Breast epithelium (tissue), 4 donors: ENCODE results near the gene CDKL1. TPM values are rescaled to one million over a fixed set of nuclear protein-coding genes. Genes with fewer than 3 reads are reported as not detected.

Source experiments
- DNase-seq, 2 donors: peaks; one replicate each; pipeline ENCODE4 v3.0.0-alpha.2; 2019; ENCODE audit warnings: low spot score in 2 of 2
- H3K27ac ChIP-seq, 2 donors: fragments of 200-600 bp; sonication (generic) in 1 of 2; one replicate each; pipeline ENCODE4 v1.5.1; 2016 to 2019; ENCODE audit warnings: mild to moderate bottlenecking in 1 of 2
- H3K27me3 ChIP-seq, 2 donors: fragments of 200-600 bp; sonication (generic) in 1 of 2; one replicate each; pipeline versions ENCODE4 v1.5.1 to v1.6.0; 2017 to 2019; ENCODE audit warnings: control low read depth in 1 of 2, mild to moderate bottlenecking in 1 of 2
- H3K36me3 ChIP-seq: fragments of 200-600 bp; one replicate; pipeline ENCODE4 v1.5.1; 2019
- H3K4me1 ChIP-seq, 2 donors: fragments of 200-600 bp; sonication (generic); one replicate each; pipeline ENCODE4 v1.5.1; 2016 to 2019; ENCODE audit warnings: control low read depth in 1 of 2
- H3K4me3 ChIP-seq, 3 donors: fragments of 200-600 bp; sonication (generic); 1 replicate in 2 of 3; 2 replicates in 1 of 3; pipeline ENCODE4 v1.5.1; 2016 to 2019; ENCODE audit warnings: mild to moderate bottlenecking in 3 of 3, moderate library complexity in 2 of 3
- H3K9me3 ChIP-seq, 2 donors: fragments of 200-600 bp; sonication (generic) in 1 of 2; one replicate each; pipeline ENCODE4 v1.5.1; 2016 to 2019; ENCODE audit warnings: control low read depth in 1 of 2
- POLR2A ChIP-seq: fragments of 450-650 bp; IDR thresholded peaks from one replicate; pipeline ENCODE4 v1.6.1; 2016; ENCODE audit warnings: antibody characterized with exemption, mild to moderate bottlenecking, moderate library complexity
- POLR2AphosphoS5 ChIP-seq, 3 donors: sonication (generic); formaldehyde crosslinking; IDR thresholded peaks; one replicate each; pipeline ENCODE4 v1.6.1; 2017; ENCODE audit warnings: antibody characterized with exemption in 3 of 3
- intact Hi-C: fragments of 100-400 bp; cut with DNase I; formaldehyde crosslinking; loops from one replicate; pipeline ENCODE4 v1.15.1; 2023; ENCODE audit warnings: low total_unique reads
- total RNA-seq, 3 donors: library from RNA; depleted of rRNA; stranded (reverse); fragments of >200 nt; gene quantifications; one replicate each; pipeline ENCODE4 v1.1.0, GENCODE V29; 2016
- TF ChIP-seq, protein P1 (sequence below), 3 donors: fragments of 450-650 bp; IDR thresholded peaks; one replicate each; pipeline ENCODE4 v1.5.1; 2016 to 2017; ENCODE audit warnings: antibody characterized with exemption in 3 of 3, mild to moderate bottlenecking in 3 of 3, moderate library complexity in 3 of 3

CDKL1 gene
- total RNA-seq, 3 donors from 2014 or later: 9.2 to 23.4 (median 10.5) TPM

DNA sequence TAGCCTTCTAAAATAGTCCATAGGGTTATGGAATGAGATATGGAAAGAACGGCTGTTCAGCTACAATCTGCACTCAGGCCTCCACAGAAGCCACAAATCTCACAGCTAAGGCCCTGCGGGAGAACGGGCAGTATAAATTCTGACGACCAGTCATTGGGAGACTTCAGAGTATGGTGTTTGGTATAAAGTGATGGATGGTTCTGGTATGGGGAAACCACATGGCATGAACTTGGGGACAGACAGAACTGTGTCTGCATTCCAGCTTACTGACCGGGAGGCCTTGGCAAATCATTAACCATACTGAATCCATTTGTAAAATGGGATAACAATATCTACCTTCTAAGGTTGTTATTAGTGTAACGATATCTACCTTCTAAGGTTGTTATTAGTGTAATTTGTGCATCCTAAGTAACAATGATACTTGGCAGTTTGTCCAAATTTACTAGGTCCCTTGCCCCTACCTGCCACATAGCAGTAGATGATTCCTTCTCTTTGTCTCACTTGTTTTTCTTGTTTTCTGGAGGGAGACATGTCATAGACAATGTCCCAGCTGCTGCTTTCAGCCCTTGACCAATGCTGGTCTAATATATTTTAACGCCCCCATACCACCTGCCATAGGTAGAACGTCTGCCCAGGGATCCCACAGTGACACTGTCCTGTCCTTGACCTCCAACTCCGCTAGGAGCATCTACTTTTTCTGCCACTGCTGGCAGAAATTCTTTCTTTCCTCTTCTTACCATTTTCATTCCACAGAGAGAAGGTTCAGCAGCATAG, 6.8 kb downstream of the CDKL1 start:
- no peak for DNase-seq
- Histone ChIP-seq H3K27ac (no peak overlapping the region), H3K27me3 (no peaks in the 10 kb centered on the region), H3K4me1 (no peaks in the 10 kb centered on the region), H3K4me3 (no peak overlapping the region), H3K36me3 (no peaks in the 10 kb centered on the region), H3K9me3 (no peaks in the 10 kb centered on the region)
- intact Hi-C loops: no loop called here
- TF ChIP-seq POLR2AphosphoS5 (IDR thresholded peaks at IDR 0.05): no peak

DNA sequence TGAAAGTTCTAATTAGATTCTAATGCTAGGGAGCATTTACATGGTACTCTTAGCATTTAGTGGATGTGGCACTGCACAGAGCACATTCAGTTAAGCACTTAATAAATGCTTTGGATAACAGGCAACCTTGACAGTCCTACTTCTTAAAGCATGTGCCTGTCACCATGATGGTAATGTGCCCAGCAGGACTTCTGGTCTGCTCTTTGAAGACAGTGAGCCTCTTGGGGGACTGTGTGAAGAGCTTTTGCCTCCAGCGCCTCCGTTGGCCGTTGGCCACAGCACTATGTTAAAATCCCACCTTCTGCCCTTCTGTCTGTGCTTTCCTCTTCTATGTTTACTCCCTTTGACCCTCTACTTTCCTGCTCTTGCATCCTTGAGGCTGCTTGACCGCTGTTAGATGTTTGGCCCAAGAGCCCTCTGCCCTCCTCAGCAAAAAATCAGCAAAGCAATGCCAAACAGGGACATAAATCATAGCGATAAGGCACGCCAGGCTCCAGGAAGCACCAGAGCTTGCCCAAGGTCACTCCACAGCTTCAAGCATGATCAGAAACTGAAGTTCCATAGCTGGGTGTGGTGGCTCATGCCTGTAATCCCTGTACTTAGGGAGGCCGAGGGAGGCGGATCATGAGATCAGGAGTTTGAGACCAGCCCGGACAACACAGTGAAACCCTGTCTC, 8.3 kb downstream of the CDKL1 start:
- TF ChIP-seq POLR2AphosphoS5 (IDR thresholded peaks at IDR 0.05) (no peak), POLR2A (no peak)
- TF ChIP-seq, protein P1, sequence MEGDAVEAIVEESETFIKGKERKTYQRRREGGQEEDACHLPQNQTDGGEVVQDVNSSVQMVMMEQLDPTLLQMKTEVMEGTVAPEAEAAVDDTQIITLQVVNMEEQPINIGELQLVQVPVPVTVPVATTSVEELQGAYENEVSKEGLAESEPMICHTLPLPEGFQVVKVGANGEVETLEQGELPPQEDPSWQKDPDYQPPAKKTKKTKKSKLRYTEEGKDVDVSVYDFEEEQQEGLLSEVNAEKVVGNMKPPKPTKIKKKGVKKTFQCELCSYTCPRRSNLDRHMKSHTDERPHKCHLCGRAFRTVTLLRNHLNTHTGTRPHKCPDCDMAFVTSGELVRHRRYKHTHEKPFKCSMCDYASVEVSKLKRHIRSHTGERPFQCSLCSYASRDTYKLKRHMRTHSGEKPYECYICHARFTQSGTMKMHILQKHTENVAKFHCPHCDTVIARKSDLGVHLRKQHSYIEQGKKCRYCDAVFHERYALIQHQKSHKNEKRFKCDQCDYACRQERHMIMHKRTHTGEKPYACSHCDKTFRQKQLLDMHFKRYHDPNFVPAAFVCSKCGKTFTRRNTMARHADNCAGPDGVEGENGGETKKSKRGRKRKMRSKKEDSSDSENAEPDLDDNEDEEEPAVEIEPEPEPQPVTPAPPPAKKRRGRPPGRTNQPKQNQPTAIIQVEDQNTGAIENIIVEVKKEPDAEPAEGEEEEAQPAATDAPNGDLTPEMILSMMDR (IDR thresholded peaks at IDR 0.05): no peak
- Histone ChIP-seq H3K27me3 (no peaks in the 10 kb centered on the region), H3K4me3 (no peak overlapping the region), H3K36me3 (no peaks in the 10 kb centered on the region), H3K4me1 (no peaks in the 10 kb centered on the region), H3K27ac (no peak overlapping the region), H3K9me3 (no peaks in the 10 kb centered on the region)
- intact Hi-C loops: no loop called here
- no peak for DNase-seq

DNA sequence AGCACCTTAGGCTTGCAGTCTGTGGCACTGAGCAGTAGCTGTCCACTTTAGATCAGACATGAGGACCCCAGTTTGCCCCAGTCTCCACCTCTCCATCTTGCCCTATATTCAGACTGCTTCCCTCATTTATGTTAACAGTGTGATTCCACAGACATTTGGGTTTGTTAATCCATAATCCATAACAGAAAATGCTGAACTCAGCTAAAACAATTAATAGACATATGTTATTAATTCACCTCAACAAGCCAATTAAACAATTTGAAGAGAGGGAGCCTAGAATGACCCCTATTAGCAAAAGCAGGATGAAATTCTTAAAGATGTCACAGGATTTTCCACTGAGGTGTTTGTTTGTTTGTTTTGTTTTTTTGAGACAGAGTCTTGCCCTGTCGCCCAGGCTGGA, 9.1 kb downstream of the CDKL1 start:
- Histone ChIP-seq H3K27me3 (no peaks in the 10 kb centered on the region), H3K27ac (no peak overlapping the region), H3K4me3 (no peak overlapping the region), H3K4me1 (no peaks in the 10 kb centered on the region), H3K36me3 (no peaks in the 10 kb centered on the region), H3K9me3 (no peaks in the 10 kb centered on the region)
- DNase-seq: no peak
- TF ChIP-seq, protein P1 (IDR thresholded peaks at IDR 0.05): no peak
- no peak for TF ChIP-seq POLR2AphosphoS5 (IDR thresholded peaks at IDR 0.05)
- no peak for TF ChIP-seq POLR2A
- intact Hi-C loops: no loop called here

DNA sequence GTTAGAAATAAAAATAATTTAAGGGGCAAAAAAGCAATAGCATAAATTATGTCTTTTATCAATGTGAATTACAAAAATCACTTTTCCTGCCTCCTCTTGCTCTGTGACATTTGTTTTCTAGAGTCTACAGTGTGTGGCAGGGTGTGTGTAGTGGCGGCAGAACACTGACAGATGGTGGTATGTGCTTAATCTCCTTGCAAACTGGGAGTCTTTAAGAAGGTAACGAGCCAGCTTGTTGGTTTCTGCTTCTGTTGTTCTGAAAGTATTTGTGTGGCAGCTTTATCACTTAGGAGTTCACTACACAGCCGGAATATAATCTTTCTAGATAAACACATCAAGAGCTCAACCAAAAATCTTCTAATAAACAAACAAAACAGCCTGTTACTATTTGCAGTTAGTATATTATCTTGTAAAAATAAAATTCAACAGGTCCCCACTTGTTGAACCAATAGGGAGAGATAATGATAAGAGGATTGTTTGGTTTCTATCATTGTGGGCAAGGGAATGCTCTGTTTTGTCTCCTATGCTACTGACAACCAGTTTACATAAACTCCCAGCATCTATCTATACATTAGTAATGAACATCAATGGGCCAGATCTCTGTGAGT, 13.0 kb downstream of the CDKL1 start:
- Histone ChIP-seq H3K36me3 (no peaks in the 10 kb centered on the region), H3K9me3 (no peaks in the 10 kb centered on the region), H3K27me3 (no peaks in the 10 kb centered on the region), H3K4me3 (no peak overlapping the region), H3K4me1 (no peaks in the 10 kb centered on the region), H3K27ac (no peak overlapping the region)
- intact Hi-C loops: no loop called here
- TF ChIP-seq, protein P1 (IDR thresholded peaks at IDR 0.05): no peak
- no peak for TF ChIP-seq POLR2A
- TF ChIP-seq POLR2AphosphoS5 (IDR thresholded peaks at IDR 0.05): no peak
- no peak for DNase-seq

DNA sequence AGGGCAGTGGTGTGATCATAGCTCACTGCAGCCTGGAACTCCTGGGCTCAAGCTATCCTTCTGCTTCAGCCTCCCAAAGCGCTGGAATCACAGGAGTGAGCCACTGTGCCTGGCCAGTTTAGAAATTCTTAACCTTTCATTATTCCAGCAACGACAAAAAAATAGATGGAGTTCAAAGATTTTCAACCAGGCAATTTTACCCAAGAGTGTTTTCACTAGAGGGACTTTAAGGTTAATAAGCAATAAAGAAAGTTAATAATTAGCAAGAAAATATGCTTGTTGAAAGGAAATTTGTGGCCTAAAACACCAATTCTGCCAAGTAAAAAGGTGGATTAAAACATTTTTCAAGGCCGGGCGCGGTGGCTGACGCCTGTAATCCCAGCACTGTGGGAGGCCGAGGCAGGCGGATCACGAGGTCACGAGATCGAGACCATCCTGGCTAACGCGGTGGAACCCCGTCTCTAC, 14.8 kb downstream of the CDKL1 start:
- Histone ChIP-seq H3K27me3 (no peaks in the 10 kb centered on the region), H3K4me1 (no peaks in the 10 kb centered on the region), H3K9me3 (no peaks in the 10 kb centered on the region), H3K27ac (no peak overlapping the region), H3K36me3 (no peaks in the 10 kb centered on the region), H3K4me3 (no peak overlapping the region)
- intact Hi-C loops: no loop called here
- no peak for DNase-seq
- TF ChIP-seq, protein P1 (IDR thresholded peaks at IDR 0.05): no peak
- no peak for TF ChIP-seq POLR2A
- no peak for TF ChIP-seq POLR2AphosphoS5 (IDR thresholded peaks at IDR 0.05)
